IPS-NIHi7 (cell line): ENCODE data around the gene ZNF688.
"Not testable (repeated sequence)": the region's sequence is repeated elsewhere in the genome, so short reads cannot be mapped to it uniquely, and the experiment has no call there.

Experiments used
- DNase-seq: peaks from one replicate; pipeline ENCODE4 v3.0.0; 2012; ENCODE audit warnings: mixed read lengths; ENCODE audit errors: extremely low spot score

ZNF688 gene

DNA sequence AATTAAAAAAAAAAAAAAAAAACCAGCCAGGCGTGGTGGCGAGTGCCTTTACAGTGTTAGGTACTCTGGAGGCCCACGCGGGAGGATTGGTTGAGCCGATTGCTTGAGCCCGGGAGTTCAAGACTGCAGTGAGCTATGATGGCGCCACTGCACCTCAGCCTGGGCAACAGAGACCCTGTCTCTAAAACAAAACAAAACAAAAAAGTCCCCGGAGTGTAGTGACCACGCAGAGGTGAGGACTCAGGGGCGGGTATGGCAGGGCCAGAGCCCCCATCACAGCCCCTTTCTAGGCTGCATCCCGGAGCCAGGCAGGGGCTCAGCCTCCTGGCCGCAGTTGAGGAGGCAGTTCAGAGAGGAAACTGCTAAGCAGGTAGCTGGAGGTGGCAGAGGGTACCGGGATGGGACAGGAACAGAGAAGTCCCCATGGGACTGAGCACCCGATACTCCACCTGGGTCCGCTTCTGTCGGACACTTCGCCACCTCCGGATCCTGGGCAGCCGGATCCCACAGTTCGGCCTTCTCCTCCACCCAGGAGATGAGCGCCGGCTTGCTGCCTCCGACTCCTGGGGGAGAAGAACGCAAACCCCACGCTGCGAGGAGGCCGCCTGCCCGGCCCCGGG is 37.7 kb downstream of the ZNF688 start:
- DNase-seq: no peak

- no peak for DNase-seq
Observed at GRCh38 chr16:30533146-30533522, 38.4 kb downstream of the ZNF688 start.

- DNase-seq: no peak
Observed at GRCh38 chr16:30532285-30533145, 39.0 kb downstream of the ZNF688 start.

DNA sequence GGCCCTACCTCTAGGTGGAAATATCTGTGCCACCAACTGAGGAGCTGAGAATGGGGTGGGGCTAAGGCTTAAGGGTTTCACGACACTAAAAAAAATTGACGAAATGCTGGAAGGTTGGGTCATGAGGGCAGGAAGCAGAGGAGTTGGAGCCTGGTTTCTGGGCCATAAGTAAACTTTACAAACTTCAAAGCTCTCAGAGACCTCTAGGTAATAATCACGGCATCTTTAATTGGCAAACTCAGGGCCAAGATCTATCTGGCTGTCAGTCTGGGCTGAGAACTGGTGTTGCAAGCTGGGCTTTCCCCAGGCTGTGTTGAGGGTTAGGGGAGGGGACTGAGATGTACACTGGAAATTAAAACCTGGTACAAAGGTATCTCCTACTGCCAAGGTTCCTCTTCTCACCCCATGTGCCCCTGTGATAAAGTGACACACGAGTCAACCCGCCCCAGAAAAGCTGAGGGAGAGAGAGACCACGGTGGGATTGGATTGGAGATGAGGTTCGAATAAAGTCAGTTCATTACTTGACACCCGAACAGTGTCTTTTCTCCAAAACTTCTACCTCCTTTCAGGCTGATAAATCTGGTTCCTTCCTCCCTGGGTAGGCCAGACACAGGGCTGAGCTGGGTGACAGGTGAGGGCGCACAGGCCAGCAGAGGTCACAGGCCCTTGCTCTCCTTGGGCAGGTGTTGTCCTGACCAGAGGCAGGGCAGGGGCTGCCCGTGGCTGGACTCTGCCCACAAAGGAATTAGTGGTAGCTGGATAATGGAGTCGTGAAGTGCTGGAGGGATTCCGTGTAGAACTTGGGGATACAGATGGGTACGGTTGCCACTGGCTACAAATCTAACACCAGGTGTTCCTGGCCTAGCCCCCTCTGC is 41.1 kb downstream of the ZNF688 start:
- no peak for DNase-seq

DNA sequence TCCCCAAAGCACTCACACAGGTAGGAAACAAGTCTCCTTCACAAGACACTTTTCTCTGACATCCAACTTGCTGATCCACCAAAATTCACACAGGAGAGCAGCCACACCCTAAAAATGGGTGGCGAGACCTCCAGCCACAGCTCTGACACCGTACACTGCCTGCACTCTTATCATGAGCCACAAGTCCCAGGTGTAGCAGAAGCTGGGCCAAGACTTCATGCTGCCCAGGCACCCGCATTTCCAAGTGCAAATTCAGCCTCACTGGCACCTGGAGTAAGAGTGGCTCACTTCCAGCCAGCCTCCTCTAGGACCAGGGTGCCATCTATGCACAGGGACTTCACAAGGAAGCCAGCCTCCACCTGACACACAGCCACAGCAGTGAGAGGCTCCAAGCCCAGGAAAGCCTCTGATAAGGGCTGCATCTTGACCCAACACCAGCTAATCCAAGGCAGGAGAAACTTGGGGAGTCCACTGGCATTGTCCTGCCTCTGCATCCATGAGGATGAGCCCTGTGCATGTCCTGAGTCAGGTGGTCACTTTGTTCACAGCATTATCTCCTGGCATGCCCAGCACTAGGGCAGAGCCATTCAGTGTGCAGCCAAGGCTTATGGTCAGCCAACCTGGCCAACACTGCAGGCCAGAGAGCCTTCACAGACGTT is 42.6 kb downstream of the ZNF688 start:
- DNase-seq: no peak

GRCh38 chr16:30527635-30528178 is 43.8 kb downstream of the ZNF688 start:
- DNase-seq: peak; percentile 35

- DNase-seq: peak; percentile 98
Observed at GRCh38 chr16:30526823-30527634, 44.5 kb downstream of the ZNF688 start.

DNA sequence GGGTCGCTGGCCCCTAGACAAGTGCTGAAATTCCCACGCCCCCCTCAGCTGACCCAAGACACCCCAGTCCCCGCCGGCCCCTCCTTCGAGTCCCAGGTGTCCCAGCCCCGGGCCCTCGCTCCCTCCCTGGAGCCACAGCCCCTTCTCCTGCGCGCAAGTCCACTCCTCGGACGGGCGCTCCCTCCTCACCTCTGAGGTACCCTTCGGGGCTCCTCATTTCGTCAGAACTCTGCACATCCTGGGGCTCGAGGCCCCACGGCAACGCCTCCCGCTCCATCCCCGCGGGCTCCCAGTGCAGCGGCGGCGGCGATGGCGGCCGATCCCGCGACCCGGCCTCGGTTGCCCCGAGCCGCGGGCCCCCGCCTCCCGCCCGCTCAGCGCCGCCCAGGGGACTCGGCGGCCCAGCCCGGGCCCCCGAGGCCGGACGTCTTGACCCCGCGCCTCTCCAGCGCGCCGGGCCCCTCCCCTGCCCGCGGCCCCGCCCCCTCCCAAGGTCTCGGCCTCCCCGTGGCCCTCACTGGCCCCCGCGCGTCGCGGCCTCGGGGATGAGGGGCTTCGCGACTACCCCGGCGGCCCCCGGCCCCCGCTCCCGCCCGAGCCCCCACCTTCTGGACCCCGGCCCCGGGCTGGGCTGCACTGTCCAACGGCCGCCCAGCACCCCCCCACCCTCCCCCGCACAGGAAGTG is 45.2 kb downstream of the ZNF688 start, which contains the start of gene ZNF768:
Gene ZNF768 (minus strand): TSS at position 430 of the 686 bp plus-strand sequence. CDS start 153 bp downstream, at position 277.
- DNase-seq: peak; percentile 80

- DNase-seq: no peak
Observed at GRCh38 chr16:30525844-30526136, 45.7 kb downstream of the ZNF688 start.

DNA sequence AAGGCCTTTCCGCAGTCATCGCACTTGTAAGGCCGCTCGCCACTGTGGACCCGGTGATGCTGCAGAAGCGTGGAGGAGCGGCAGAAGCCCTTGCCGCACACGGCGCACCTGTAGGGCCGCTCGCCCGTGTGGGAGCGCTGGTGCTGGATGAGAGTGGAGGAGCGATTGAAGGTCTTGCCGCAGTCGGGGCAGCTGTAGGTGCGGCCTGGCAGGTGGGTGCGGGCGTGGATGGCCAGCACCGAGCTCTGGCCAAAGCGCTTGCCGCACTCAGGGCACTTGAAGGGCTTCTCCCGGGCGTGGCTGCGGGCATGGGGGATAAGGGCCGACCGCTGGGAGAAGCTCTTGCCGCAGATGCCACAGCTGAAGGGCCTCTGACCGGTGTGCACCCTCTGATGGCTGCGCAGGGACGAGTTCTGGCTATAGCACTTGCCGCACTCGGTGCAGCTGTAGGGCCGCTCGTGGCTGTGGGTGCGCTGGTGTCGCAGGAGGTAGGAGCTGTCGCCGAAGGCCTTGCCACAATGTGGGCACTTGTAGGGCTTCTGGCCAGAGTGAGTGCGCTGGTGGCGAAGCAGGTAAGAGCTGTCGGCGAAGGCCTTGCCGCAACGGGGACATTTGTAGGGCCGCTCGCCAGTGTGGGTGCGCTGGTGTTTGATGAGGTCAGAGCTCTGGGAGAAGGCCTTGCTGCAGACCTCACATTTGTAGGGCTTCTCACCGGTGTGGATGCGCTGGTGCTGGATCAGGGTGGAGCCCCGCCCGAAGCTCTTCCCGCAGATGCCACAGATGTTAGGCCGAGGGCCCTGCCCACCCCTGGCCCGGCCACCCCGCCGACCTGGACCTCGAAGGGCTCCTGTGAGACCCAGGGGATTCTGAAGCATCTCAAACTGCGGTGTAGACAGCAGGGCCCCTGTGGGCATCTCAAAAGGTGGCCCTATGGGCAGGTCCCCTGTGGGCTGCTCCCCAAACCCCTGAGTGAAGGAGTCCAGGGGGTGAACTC is 46.6 kb downstream of the ZNF688 start:
- no peak for DNase-seq

GRCh38 chr16:30523768-30524574 is 47.5 kb downstream of the ZNF688 start:
- no peak for DNase-seq

DNA sequence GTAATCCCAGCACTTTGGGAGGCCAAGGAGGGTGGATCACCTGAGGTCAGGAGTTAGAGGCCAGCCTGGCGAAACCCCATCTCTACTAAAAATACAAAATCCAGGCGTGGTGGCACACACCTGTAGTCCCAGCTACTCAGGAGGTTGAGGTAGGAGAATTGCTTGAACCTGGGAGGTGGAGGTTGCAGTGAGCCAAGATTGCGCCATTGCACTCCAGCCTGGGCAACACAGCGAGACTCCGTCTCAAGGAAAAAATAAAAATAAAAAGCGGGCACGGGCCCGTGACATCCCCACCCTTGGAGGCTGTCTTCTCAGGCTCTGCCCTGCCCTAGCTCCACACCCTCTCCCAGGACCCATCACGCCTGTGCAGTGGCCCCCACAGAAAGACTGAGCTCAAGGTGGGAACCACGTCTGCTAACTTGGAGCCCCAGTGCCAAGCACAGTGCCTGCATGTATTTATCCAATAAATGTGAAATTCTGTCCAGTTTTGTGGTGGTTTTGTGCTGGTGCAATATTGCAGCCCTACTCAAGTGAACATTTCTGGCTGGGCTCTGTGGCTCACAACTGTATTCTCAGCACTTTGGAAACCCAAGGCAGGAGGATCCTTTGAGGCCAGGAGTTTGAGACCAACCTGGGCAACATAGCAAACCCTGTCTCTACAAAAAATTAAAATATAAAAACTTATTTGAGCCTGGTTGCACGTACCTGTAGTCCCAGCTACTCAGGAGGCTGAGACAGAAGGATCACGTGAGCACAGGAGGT is 48.6 kb downstream of the ZNF688 start:
- not testable (repeated sequence) for DNase-seq

DNA sequence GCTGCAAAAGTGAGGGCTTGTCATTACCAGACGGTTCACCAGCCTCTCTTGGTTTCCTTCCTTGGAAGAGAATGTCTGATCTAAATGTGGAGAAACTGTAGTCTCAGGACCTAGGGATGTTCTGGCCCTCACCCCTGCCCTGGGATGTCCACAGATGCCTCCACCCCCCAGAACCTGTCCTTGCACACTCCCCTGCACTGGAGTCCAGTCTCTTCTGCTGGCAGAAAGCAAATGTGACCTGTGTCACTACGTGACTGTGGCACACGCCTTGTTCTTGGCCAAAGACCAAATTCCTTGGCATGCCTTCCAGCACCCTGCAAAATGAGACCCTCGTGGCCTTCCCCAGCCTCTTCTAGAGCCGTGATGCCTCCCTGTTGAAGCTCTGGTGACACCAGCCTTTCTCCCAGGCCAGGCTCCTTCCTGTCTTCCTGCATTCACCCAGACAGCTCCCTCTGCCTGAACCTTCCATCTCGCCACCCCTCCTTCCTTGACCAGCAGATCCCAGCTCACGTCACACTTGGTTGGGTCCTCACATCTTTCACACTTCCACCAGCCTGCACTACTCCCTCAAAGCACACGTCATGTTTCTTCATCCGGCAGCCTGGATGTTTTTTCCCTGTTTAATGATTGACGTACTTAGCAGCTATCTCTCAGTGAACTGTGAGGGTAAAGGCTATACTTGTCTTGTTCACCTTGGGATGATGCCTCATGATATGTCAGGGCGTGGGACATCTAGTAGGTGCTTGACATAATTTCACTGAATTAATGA is 49.5 kb downstream of the ZNF688 start:
- no peak for DNase-seq

- DNase-seq: no peak
Observed at GRCh38 chr16:30521476-30521872, 50.0 kb downstream of the ZNF688 start.
